Body of pancreas (tissue), 4 donors: Measurements from ENCODE around the gene CENPL.

Experiments used
- CTCF ChIP-seq, 7 experiments: fragments of 450-650 bp in 4 of 7; fragments of 200-600 bp in 3 of 7; sonication (generic) in 3 of 7; IDR thresholded peaks; one replicate each; pipeline ENCODE4 v1.5.1; 2016 to 2019; ENCODE audit warnings: antibody characterized with exemption in 7 of 7
- POLR2A ChIP-seq, 3 donors: fragments of 450-650 bp; IDR thresholded peaks; one replicate each; pipeline ENCODE4 v1.6.1; 2016; ENCODE audit warnings: antibody characterized with exemption in 3 of 3, mild to moderate bottlenecking in 2 of 3

- TF ChIP-seq CTCF (IDR thresholded peaks at IDR 0.05) (no peak), POLR2A (IDR thresholded peaks at IDR 0.05) (no peak)
Measured at GRCh38 chr1:173867141-173867752, 42.6 kb upstream of the CENPL start.
